ENCODE results near the gene TBX6.

TBX6 gene

DNA sequence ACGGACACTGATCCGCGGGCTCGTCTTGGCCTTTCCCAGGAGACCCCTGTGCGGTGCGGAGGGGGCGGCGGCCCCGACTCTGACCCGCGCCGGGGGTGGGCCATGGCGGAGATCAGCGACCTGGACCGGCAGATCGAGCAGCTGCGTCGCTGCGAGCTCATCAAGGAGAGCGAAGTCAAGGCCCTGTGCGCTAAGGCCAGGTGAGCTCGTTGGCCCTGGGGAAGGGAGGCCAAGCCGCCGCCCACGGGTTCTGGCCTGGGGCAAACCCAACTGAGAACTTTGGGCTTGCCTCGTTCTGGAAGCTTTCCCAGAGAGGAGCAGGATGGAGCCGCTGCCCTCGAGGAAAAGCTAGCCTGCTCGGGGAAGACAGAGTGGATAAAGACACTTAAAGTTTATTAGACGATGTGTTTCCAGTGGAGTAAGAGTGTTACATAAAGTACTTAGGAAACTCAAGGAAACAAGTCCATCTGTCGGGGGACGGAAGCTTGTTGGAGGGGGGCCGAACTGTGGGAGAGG is 15.4 kb downstream of the TBX6 start:
- TF ChIP-seq, protein P1, sequence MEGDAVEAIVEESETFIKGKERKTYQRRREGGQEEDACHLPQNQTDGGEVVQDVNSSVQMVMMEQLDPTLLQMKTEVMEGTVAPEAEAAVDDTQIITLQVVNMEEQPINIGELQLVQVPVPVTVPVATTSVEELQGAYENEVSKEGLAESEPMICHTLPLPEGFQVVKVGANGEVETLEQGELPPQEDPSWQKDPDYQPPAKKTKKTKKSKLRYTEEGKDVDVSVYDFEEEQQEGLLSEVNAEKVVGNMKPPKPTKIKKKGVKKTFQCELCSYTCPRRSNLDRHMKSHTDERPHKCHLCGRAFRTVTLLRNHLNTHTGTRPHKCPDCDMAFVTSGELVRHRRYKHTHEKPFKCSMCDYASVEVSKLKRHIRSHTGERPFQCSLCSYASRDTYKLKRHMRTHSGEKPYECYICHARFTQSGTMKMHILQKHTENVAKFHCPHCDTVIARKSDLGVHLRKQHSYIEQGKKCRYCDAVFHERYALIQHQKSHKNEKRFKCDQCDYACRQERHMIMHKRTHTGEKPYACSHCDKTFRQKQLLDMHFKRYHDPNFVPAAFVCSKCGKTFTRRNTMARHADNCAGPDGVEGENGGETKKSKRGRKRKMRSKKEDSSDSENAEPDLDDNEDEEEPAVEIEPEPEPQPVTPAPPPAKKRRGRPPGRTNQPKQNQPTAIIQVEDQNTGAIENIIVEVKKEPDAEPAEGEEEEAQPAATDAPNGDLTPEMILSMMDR (IDR thresholded peaks at IDR 0.05; ENCODE audit: borderline replicate concordance, control extremely low read depth, extremely low read depth, insufficient read depth, missing control alignments), result no peak
- in situ Hi-C loops (cut with MboI; ENCODE audit: low sequenced_read_pairs, unreplicated experiment), result no loop called here
- no peak for DNase-seq (ENCODE audit: low spot score)

GRCh38 chr16:30075503-30076275 is 16.0 kb downstream of the TBX6 start, which contains the start of gene PPP4C:
Gene PPP4C (plus strand): TSS chr16:30075994. CDS start chr16:30076378, 384 bp downstream.
- TF ChIP-seq, protein P1 (IDR thresholded peaks at IDR 0.05; ENCODE audit: borderline replicate concordance, control extremely low read depth, extremely low read depth, insufficient read depth, missing control alignments), result no peak
- DNase-seq (ENCODE audit: low spot score), result peak; percentile 95
- in situ Hi-C loops (cut with MboI; ENCODE audit: low sequenced_read_pairs, unreplicated experiment), result no loop called here

- no peak for DNase-seq (ENCODE audit: low spot score)
- in situ Hi-C loops (cut with MboI; ENCODE audit: low sequenced_read_pairs, unreplicated experiment), result no loop called here
- TF ChIP-seq, protein P1 (IDR thresholded peaks at IDR 0.05; ENCODE audit: borderline replicate concordance, control extremely low read depth, extremely low read depth, insufficient read depth, missing control alignments), result no peak
These were observed 21.2 kb downstream of the TBX6 start for GRCh38 chr16:30070490-30070889.

GRCh38 chr16:30069611-30070462 is 21.9 kb downstream of the TBX6 start:
- DNase-seq (ENCODE audit: low spot score), result no peak
- TF ChIP-seq, protein P1 (IDR thresholded peaks at IDR 0.05; ENCODE audit: borderline replicate concordance, control extremely low read depth, extremely low read depth, insufficient read depth, missing control alignments), result no peak

DNA sequence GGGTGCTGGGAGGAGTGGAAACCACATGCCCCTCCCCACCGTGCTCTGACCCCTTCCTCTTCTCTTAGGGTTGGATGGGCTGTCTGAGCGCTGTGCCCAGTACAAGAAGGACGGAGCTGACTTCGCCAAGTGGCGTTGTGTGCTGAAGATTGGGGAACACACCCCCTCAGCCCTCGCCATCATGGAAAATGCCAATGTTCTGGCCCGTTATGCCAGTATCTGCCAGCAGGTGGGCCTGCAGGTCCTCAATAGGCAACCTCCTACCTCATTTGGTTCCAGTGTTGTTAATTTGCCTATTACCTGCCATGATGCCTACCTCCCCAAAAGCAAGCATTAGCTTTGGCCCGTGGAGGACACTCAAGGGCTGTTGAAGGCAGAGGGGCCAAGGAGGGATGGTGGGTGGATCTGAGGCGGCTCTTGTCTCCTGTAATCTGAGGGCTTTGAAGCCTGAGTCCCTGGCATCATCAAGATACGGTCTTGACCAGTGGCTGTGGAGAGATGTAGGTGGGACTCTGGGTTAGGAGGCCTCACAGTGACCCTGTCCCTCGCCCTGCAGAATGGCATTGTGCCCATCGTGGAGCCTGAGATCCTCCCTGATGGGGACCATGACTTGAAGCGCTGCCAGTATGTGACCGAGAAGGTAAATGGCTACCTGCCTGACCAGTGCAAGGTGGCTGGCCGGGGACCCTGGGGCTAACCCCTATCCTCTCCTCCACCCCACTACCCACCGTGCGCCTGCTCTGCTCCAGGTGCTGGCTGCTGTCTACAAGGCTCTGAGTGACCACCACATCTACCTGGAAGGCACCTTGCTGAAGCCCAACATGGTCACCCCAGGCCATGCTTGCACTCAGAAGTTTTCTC is 22.7 kb downstream of the TBX6 start:
- TF ChIP-seq, protein P1 (IDR thresholded peaks at IDR 0.05; ENCODE audit: borderline replicate concordance, control extremely low read depth, extremely low read depth, insufficient read depth, missing control alignments), result no peak
- in situ Hi-C loops (cut with MboI; ENCODE audit: low sequenced_read_pairs, unreplicated experiment), result no loop called here
- DNase-seq (ENCODE audit: low spot score), result no peak

More at GRCh38 chr16:30069611-30070462, 21.9 kb downstream of the TBX6 start:
- in situ Hi-C loops (cut with MboI; ENCODE audit: low sequenced_read_pairs, unreplicated experiment), result no loop called here

GRCh38 chr16:30068333-30068732 is 23.4 kb downstream of the TBX6 start:
- no peak for DNase-seq (ENCODE audit: low spot score)
- in situ Hi-C loops (cut with MboI; ENCODE audit: low sequenced_read_pairs, unreplicated experiment), result no loop called here
- TF ChIP-seq, protein P1 (IDR thresholded peaks at IDR 0.05; ENCODE audit: borderline replicate concordance, control extremely low read depth, extremely low read depth, insufficient read depth, missing control alignments), result no peak
